Left ventricle myocardium superior (tissue), 1 donor: ENCODE measurements around the gene PADI3. TPM values are rescaled to one million over a fixed set of nuclear protein-coding genes. Genes with fewer than 3 reads are reported as not detected.
"Not testable (repeated sequence)": the region's sequence is repeated elsewhere in the genome, so short reads cannot be mapped to it uniquely, and the experiment has no call there.

Experiments
- ATAC-seq: fragments of 200-7000 bp; cut with Tn5 transposase; one replicate; pipeline ENCODE4 v1.9.1; 2020; ENCODE audit warnings: mild to moderate bottlenecking, moderate library complexity
- DNase-seq: peaks from one replicate; pipeline ENCODE4 v3.0.0-alpha.2; 2020
- intact Hi-C: fragments of 100-400 bp; cut with micrococcal nuclease; formaldehyde crosslinking; loops from one replicate; pipeline ENCODE4 v1.11.0; 2022
- microRNA-seq: library from miRNA; unstranded; fragments of <30 nt; microRNA quantifications from one replicate; pipeline ENCODE4 v1.2.0, GENCODE V29; 2020; ENCODE audit warnings: borderline number of aligned reads
- total RNA-seq: library from RNA; stranded (reverse); fragmentation: NEBNext Ultra II Directional; extraction: Animal tissue kit (Norgen Biotek cat#: 25700); gene quantifications from one replicate; pipeline ENCODE4 v1.2.1, GENCODE V29; 2021
- donor health status: DM: no; HTN: yes; CAD: no; lungs with severe emphysema.

The PADI3 gene
- total RNA-seq, 1 donor from 2014 or later: not detected

DNA sequence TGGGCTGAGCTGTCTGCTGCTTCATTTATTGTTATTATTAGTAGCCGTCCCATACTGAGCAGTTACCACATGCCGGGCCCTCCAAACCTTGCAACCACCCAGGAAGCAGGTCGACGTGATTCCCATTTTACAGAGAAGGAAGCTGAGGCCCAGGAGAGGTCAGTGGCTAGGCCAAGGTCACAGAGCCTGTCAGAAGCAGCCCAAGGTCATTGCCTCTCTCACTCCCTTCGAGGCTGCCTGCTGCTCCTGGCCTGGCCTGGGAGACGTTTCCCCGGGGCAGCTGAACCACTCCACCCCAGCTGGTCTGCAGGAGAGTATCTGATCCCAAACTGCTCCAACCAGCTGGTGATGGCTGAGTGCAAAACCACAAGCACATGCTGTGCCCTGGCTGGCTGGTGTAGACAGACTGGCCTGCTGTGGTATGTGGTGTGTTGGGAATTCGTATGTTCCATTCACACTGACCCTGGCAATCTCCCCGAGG is 65.6 kb downstream of the PADI3 start:
- DNase-seq (no peak), ATAC-seq (no peak)
- intact Hi-C loops: no loop called here

DNA sequence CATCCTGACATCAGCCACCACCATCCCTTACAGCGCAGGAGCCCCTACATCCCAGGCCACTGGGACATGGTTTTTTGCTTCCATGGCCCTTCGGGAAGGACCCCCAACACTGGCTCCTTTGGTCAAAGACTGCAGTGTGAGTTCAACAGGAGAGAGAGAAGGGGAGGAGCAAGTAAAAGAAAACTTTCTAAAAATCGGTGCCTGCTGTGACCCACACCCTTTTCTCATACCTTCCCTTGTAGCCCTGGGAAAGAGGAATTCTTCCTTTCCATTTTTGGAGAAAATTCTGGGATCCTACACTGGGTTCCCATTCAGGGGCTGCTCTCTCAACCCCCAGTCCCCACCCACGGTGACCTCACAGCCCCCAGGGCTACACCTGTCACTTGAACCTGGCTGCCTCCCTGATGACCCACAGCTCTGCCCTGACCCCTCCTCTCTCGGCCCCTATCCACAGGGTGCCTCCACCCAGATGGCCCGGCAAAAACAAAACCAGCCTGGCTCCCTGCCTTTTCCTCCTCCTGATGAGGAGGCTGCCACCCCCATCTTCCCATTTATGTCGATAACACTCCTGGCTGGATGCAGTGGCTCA is 66.7 kb downstream of the PADI3 start:
- ATAC-seq: no peak
- intact Hi-C loops: no loop called here

DNA sequence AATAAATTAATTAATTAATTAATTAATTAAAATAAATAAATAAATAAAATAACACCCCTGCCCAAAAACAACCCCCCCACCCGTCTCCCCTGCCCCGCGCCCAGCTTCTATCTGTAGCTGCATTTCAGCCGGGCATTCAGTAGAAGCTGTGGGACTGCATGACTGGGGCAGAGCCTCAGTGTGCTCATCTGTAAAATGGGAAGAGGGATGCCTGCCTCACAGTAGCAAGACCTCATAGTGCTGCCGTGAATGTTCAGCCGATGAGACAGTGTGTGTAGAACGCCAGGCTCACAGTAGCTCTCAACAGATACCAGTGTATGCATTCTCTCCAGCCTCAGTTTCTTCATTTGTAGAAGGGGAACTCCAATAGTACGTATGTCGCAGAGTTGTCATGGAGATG is 67.8 kb downstream of the PADI3 start:
- ATAC-seq (no peak), DNase-seq (no peak)
- intact Hi-C loops: no loop called here

More for the DNA sequence above, 66.7 kb downstream of the PADI3 start:
- DNase-seq: no peak

DNA sequence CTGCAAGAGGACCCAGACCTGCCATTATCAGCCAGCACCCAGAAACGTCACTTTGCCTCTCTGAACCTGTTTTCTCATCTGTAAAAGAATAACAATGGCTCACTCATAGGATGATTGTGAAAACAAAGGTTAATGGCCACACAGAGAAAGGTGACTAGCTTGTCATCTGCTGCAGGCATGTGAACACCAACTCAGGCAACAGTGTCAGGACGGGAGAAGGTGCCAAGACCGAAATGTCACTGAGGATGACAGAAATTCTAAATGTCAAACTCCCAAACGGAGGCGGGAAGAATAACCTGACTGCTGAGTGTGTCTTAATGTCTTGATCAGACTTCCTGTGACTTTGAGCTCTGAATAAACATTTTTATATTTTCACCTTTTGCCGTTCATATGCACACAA is 69.4 kb downstream of the PADI3 start:
- ATAC-seq (no peak), DNase-seq (no peak)
- intact Hi-C loops: no loop called here

DNA sequence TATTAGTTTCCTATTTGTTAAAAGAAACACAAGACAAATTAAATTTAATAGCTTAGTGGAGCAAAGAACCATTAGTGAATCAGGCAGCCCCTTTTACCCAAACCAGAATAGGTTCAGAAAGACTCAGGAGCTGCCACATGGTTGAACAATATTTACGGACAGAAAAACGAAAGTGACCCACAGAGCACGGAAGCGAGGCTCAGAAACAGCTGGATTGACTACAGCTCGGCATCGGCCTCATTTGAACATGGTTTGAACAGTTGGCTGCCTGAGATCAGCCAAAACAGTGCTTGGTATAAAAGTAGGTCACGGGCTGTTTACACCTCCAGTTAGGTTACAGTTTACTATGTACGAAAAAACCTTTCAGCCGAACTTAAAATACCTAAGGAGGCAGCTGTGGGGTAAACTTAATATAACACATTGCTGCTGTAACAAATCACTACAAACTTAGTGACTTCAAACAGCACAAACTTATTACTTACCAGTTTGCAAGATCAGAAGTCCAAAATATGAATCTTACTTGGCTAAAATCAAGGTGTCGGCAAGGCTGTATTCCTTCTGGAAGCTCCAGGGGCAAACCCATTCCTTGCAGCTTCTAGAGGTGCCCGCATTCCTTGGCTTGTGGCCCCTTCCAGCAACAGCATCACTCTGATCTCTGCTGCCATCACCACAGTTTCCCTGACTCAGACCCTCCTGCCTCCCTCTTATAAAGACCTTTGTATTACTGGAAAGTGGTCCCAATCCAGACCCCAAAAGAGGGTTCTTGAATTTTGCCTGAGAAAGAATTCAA is 70.9 kb downstream of the PADI3 start:
- ATAC-seq: no peak
- intact Hi-C loops: no loop called here
- no peak for DNase-seq

DNA sequence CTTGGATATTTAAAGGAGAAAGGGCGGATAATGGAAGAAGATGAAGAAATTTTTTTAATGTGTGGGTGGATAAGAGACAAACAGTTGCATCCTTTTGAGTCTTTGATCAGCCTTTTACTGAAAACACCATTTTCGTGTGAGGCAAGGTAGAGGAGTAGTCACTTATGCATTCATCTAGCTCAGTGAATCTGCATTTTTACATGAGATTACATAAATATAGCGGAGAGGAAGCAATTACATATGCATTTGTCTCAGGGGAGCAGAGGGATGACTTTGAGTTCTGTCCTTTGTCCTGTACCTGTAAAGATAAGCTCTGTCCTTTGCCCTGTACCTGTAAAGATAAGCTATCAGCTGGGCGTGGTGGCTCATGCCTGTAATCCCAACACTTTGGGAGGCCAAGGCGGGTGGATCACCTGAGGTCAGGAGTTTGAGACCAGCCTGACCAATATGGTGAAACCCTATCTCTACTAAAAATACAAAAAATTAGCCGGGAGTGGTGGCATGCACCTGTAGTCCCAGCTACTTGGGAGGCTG is 73.0 kb downstream of the PADI3 start:
- DNase-seq, intact Hi-C loops, ATAC-seq: not testable (repeated sequence)

DNA sequence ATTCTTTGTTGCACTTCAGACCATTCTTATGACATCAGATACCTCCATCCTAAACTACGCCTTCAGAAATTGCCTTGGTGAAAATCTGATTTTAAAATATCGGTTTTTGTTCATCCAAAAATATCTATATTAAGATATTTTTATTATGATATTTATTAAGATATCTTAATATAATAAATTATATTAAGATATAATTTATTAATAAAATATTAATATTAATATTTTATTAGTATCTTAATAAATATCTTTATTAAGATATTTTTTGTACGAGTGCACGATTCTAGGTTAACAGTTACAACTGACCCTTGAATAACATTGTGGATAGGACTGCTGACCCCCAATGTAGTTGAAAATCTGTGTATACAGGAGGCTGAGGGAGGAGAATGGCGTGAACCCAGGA is 80.0 kb downstream of the PADI3 start:
- ATAC-seq: no peak
- no peak for DNase-seq

DNA sequence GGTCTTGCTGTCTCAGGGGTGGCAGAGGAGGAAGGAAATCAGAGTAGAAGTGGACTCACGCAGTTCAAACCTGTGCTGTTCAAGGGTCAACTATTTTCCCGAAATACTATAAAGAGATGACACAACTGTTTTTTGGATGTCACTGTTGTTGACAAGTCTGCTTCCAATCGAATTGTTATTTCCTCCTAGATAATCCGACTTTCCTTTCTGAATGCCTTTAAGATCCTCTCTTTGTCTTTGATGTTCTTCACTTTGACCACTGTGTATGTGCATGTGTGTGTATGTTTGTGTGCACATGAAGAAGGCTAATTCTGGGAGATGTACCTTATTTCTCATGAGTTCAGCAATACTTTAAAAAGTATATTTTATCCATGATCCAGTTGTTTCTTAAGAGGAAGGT is 80.7 kb downstream of the PADI3 start:
- DNase-seq (no peak), ATAC-seq (no peak)
- intact Hi-C loops: no loop called here

More for the DNA sequence above, 80.0 kb downstream of the PADI3 start:
- intact Hi-C loops: no loop called here

DNA sequence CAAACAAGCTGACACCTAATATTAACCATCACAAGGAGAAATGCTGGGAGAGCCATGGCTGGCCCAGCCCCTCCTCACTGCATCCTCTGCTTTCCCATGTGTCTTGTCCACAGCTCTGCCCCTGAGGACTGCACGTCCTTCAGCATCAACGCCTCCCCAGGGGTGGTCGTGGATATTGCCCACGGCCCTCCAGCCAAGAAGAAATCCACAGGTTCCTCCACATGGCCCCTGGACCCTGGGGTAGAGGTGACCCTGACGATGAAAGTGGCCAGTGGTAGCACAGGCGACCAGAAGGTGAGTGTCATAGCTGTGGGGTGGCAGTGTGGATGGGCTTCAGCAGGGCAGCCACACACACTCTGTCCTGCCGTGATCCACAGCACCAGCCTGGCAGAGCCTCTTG is 82.0 kb downstream of the PADI3 start:
- intact Hi-C loops: no loop called here
- ATAC-seq: no peak
- no peak for DNase-seq

DNA sequence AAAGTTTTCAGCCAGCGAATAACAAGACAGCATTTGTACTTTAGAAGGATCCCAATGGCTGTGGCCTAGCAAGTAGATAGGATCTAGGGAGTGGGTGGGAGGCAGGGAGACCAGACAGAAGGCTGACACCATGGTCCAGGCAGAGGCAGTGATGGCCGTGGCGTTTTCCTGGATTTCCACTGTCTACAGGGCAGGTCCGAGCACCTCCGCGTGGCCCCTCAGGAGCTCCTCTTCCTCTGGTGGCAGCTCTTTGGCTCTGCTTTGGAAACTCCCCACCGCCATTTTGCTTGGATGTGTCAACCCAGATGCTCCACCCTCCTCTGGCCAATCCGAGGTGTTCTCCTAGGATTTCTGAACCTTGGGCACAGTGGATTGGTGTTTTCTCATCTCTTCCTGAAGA is 84.2 kb downstream of the PADI3 start:
- DNase-seq (no peak), ATAC-seq (no peak)
- intact Hi-C loops: no loop called here

Small RNAs within 50 kb of the gene (microRNA-seq; reads per million reads assigned to microRNA genes)
- not detected for gene MIR3972

Other genes starting within 250 kb of the PADI3 start
- gene ATP13A2, start 237.2 kb upstream of the PADI3 start, total RNA-seq: 17.8 TPM
- 438 TPM for gene SDHB, start 195.1 kb upstream of the PADI3 start, total RNA-seq
- 1.1 TPM for gene PADI2, start 129.6 kb upstream of the PADI3 start, total RNA-seq
- not detected for gene PADI1, start 44.0 kb upstream of the PADI3 start, total RNA-seq
- gene PADI4, start 59.1 kb downstream of the PADI3 start, total RNA-seq: 0.67 TPM
- not detected for gene PADI6, start 123.1 kb downstream of the PADI3 start, total RNA-seq
- gene RCC2, start 190.6 kb downstream of the PADI3 start, total RNA-seq: 11.6 TPM